Measurements from ENCODE around the gene SNX30.

Gene SNX30

GRCh38 chr9:112858005-112858404 is 107.4 kb downstream of the SNX30 start:
- DNase-seq (ENCODE audit: low spot score) = no peak

GRCh38 chr9:112858625-112859147 is 108.1 kb downstream of the SNX30 start:
- DNase-seq (ENCODE audit: low spot score) = no peak

GRCh38 chr9:112860451-112860850 is 109.9 kb downstream of the SNX30 start:
- no peak for DNase-seq (ENCODE audit: low spot score)

- no peak for DNase-seq (ENCODE audit: low spot score)
Measured at GRCh38 chr9:112861155-112861554, 110.6 kb downstream of the SNX30 start.

- DNase-seq (ENCODE audit: low spot score) = no peak
Measured at GRCh38 chr9:112861638-112862555, 111.3 kb downstream of the SNX30 start.

- DNase-seq (ENCODE audit: low spot score) = no peak
Measured at GRCh38 chr9:112863214-112863613, 112.7 kb downstream of the SNX30 start.

- DNase-seq (ENCODE audit: low spot score) = no peak
Measured at GRCh38 chr9:112863746-112864145, 113.2 kb downstream of the SNX30 start.

- no peak for DNase-seq (ENCODE audit: low spot score)
Measured at GRCh38 chr9:112864403-112864802, 113.8 kb downstream of the SNX30 start.

- DNase-seq (ENCODE audit: low spot score) = no peak
Measured at GRCh38 chr9:112864982-112865381, 114.4 kb downstream of the SNX30 start.

- no peak for DNase-seq (ENCODE audit: low spot score)
Measured at GRCh38 chr9:112866662-112867274, 116.2 kb downstream of the SNX30 start.

- DNase-seq (ENCODE audit: low spot score) = no peak
Measured at GRCh38 chr9:112867275-112867991, 116.9 kb downstream of the SNX30 start.

- no peak for DNase-seq (ENCODE audit: low spot score)
Measured at GRCh38 chr9:112868461-112868860, 117.9 kb downstream of the SNX30 start.

- DNase-seq (ENCODE audit: low spot score) = no peak
Measured at GRCh38 chr9:112869041-112869529, 118.5 kb downstream of the SNX30 start.

- no peak for DNase-seq (ENCODE audit: low spot score)
Measured at GRCh38 chr9:112869917-112870316, 119.4 kb downstream of the SNX30 start.

- DNase-seq (ENCODE audit: low spot score) = no peak
Measured at GRCh38 chr9:112870556-112870955, 120.0 kb downstream of the SNX30 start.

GRCh38 chr9:112872019-112872418 is 121.5 kb downstream of the SNX30 start:
- no peak for DNase-seq (ENCODE audit: low spot score)

- DNase-seq (ENCODE audit: low spot score) = no peak
Measured at GRCh38 chr9:112873773-112874405, 123.3 kb downstream of the SNX30 start.

- DNase-seq (ENCODE audit: low spot score) = no peak
Measured at GRCh38 chr9:112878752-112879151, 128.2 kb downstream of the SNX30 start.

GRCh38 chr9:112880650-112881049 is 130.1 kb downstream of the SNX30 start:
- no peak for DNase-seq (ENCODE audit: low spot score)

- DNase-seq (ENCODE audit: low spot score) = no peak
Measured at GRCh38 chr9:112881331-112881730, 130.8 kb downstream of the SNX30 start.

- DNase-seq (ENCODE audit: low spot score) = no peak
Measured at GRCh38 chr9:112884101-112884500, 133.5 kb downstream of the SNX30 start.

- DNase-seq (ENCODE audit: low spot score) = no peak
Measured at GRCh38 chr9:112884721-112885120, 134.2 kb downstream of the SNX30 start.

Measured in ecto neural progenitor cell (in vitro differentiated cells).